HepG2 (cell line): ENCODE results near the gene TMEM86B. TPM values are rescaled to one million over a fixed set of nuclear protein-coding genes. Genes with fewer than 3 reads are reported as not detected.

Experiments used
- CERS6 ChIP-seq: sonication (generic); formaldehyde crosslinking; IDR thresholded peaks from 2 replicates; pipeline ENCODE4 v1.5.0; 2020; ENCODE audit warnings: missing genetic modification reagents
- CHD2 ChIP-seq: IDR thresholded peaks from 2 replicates; pipeline ENCODE4 v1.6.1; 2011; ENCODE audit warnings: low read depth, low read length, improper control_type of control experiment
- FOXP1 ChIP-seq, 2 experiments: fragments of 450-650 bp in 1 of 2; IDR thresholded peaks; 2 replicates each; pipeline ENCODE4 v1.6.1; 2017 to 2018; ENCODE audit warnings: antibody characterized with exemption in 1 of 2
- HDAC6 ChIP-seq: fragments of 200-600 bp; sonication (generic); IDR thresholded peaks from 2 replicates; pipeline ENCODE4 v1.7.0; 2017; ENCODE audit warnings: mild to moderate bottlenecking, antibody characterized with exemption, low read length, low read depth
- HNRNPL ChIP-seq: fragments of 200-400 bp; formaldehyde crosslinking; IDR thresholded peaks from 2 replicates; pipeline ENCODE4 v1.6.1; 2017; ENCODE audit warnings: mild to moderate bottlenecking, low read depth, low read length
- HOXA9 ChIP-seq: sonication (generic); formaldehyde crosslinking; IDR thresholded peaks from 2 replicates; pipeline ENCODE4 v1.8.1; 2022; ENCODE audit warnings: missing genetic modification reagents, mild to moderate bottlenecking, moderate library complexity, borderline replicate concordance
- IKZF1 ChIP-seq: fragments of 450-650 bp; IDR thresholded peaks from 2 replicates; pipeline ENCODE4 v1.7.1; 2016
- ISX ChIP-seq: sonication (generic); formaldehyde crosslinking; conservative IDR thresholded peaks from 2 replicates; pipeline ENCODE4 v1.5.0; 2020; ENCODE audit warnings: missing genetic modification reagents
- KLF16 ChIP-seq, 2 experiments: sonication (generic) in 1 of 2; formaldehyde crosslinking in 1 of 2; IDR thresholded peaks; 2 replicates each; pipeline versions ENCODE4 v1.6.1 to v1.8.0; 2016 to 2023; ENCODE audit warnings: missing genetic modification reagents in 2 of 2, missing compliant biosample characterization in 1 of 2
- MED8 ChIP-seq: sonication (generic); formaldehyde crosslinking; IDR thresholded peaks from 2 replicates; pipeline ENCODE4 v1.8.1; 2023; ENCODE audit warnings: mild to moderate bottlenecking, missing genetic modification reagents; ENCODE audit not compliant: insufficient replicate concordance
- NFE2 ChIP-seq: sonication (generic); formaldehyde crosslinking; IDR thresholded peaks from 2 replicates; pipeline ENCODE4 v1.4.0; 2020; ENCODE audit warnings: missing genetic modification reagents
- PLSCR1 ChIP-seq: sonication (generic); formaldehyde crosslinking; IDR thresholded peaks from 2 replicates; pipeline ENCODE4 v1.5.0; 2020; ENCODE audit warnings: missing genetic modification reagents, mild to moderate bottlenecking, borderline replicate concordance
- RNF2 ChIP-seq: fragments of 450-650 bp; conservative IDR thresholded peaks from 2 replicates; pipeline ENCODE4 v1.6.1; 2016; ENCODE audit warnings: low read depth
- SETDB1 ChIP-seq: sonication (generic); formaldehyde crosslinking; IDR thresholded peaks from 2 replicates; pipeline ENCODE4 v1.5.1; 2020; ENCODE audit warnings: missing genetic modification reagents, mild to moderate bottlenecking, borderline replicate concordance
- SIX1 ChIP-seq: sonication (generic); formaldehyde crosslinking; IDR thresholded peaks from 2 replicates; pipeline ENCODE4 v1.4.0; 2020; ENCODE audit warnings: missing genetic modification reagents, borderline replicate concordance
- SP4 ChIP-seq: sonication (generic); formaldehyde crosslinking; IDR thresholded peaks from 2 replicates; pipeline ENCODE4 v1.8.1; 2023; ENCODE audit warnings: mild to moderate bottlenecking, missing genetic modification reagents
- SP5 ChIP-seq: IDR thresholded peaks from 2 replicates; pipeline ENCODE4 v1.6.1; 2016; ENCODE audit warnings: low read depth, borderline replicate concordance
- TBP ChIP-seq: sonication (generic); formaldehyde crosslinking; IDR thresholded peaks from 2 replicates; pipeline ENCODE4 v1.5.0; 2020; ENCODE audit warnings: missing genetic modification reagents
- THAP7 ChIP-seq: sonication (generic); formaldehyde crosslinking; IDR thresholded peaks from 2 replicates; pipeline ENCODE4 v1.8.1; 2023; ENCODE audit warnings: mild to moderate bottlenecking, missing genetic modification reagents
- TP53 ChIP-seq: sonication (generic); formaldehyde crosslinking; conservative IDR thresholded peaks from 2 replicates; pipeline ENCODE4 v1.4.0; 2020; ENCODE audit warnings: missing genetic modification reagents
- UBTF ChIP-seq: sonication (generic); formaldehyde crosslinking; IDR thresholded peaks from 2 replicates; pipeline ENCODE4 v1.4.0; 2020; ENCODE audit warnings: mild to moderate bottlenecking, missing genetic modification reagents
- ZBTB7B ChIP-seq: sonication (generic); formaldehyde crosslinking; IDR thresholded peaks from 2 replicates; pipeline ENCODE4 v1.4.0; 2020; ENCODE audit warnings: missing genetic modification reagents
- ZFY ChIP-seq: sonication (generic); formaldehyde crosslinking; IDR thresholded peaks from 2 replicates; pipeline ENCODE4 v1.4.0; 2020; ENCODE audit warnings: missing genetic modification reagents
- ZNF12 ChIP-seq: sonication (generic); formaldehyde crosslinking; IDR thresholded peaks from 2 replicates; pipeline ENCODE4 v1.5.0; 2020; ENCODE audit warnings: missing genetic modification reagents
- ZNF24 ChIP-seq: fragments of 450-650 bp; IDR thresholded peaks from 2 replicates; pipeline ENCODE4 v1.6.1; 2017; ENCODE audit warnings: antibody characterized with exemption, mild to moderate bottlenecking
- ZNF33A ChIP-seq: sonication (generic); formaldehyde crosslinking; IDR thresholded peaks from 2 replicates; pipeline ENCODE4 v1.5.1; 2020; ENCODE audit warnings: missing genetic modification reagents, mild to moderate bottlenecking, moderate library complexity, borderline replicate concordance
- ZNF768 ChIP-seq: sonication (generic); formaldehyde crosslinking; IDR thresholded peaks from 2 replicates; pipeline ENCODE4 v1.4.0; 2020; ENCODE audit warnings: missing genetic modification reagents
- ZNF780A ChIP-seq: sonication (generic); formaldehyde crosslinking; IDR thresholded peaks from 2 replicates; pipeline ENCODE4 v1.8.0; 2022; ENCODE audit warnings: mild to moderate bottlenecking, missing genetic modification reagents, moderate library complexity
- ZSCAN12 ChIP-seq: sonication (generic); formaldehyde crosslinking; IDR thresholded peaks from 2 replicates; pipeline ENCODE4 v1.9.0; 2021; ENCODE audit warnings: mild to moderate bottlenecking, missing genetic modification reagents
- polyA plus RNA-seq, 8 experiments: library from polyadenylated mRNA; depleted of rRNA in 3 of 8; stranded (reverse) in 7 of 8; unstranded in 1 of 8; fragments of >200 nt; fragmentation: Illumina TruSeq in 4 of 8; extraction: Trizol in 4 of 8; gene quantifications; 2 replicates each; pipeline versions ENCODE4 v1.2.1 to v1.2.3, GENCODE V29; 2011 to 2016; ENCODE audit warnings: low read depth in 4 of 8, missing spikeins in 1 of 8, mixed read lengths in 1 of 8; ENCODE audit not compliant: insufficient read depth in 1 of 8
- total RNA-seq, 5 experiments: library from RNA; depleted of rRNA; stranded (reverse); fragments of >200 nt; fragmentation: Illumina TruSeq; extraction: Trizol; gene quantifications; 2 replicates each; pipeline ENCODE4 v1.2.3, GENCODE V29; 2016; ENCODE audit warnings: low read depth in 1 of 5

Gene TMEM86B
- total and polyA plus RNA-seq, 2 of the 13 experiments (the other 11 are each of a cell fraction or from before 2014, with no cell fraction given), result 7.7 to 9.6 TPM

GRCh38 chr19:55228403-55229031 is at the start of gene TMEM86B (continued):
- TF ChIP-seq NFE2, result no peak
- TF ChIP-seq KLF16 (CRISPR knock-in tag; IDR thresholded peaks at IDR 0.05), result peak in 1 of 2 experiments; percentile 35; a peak in 1 of 4 replicates
- TF ChIP-seq SETDB1 (CRISPR knock-in tag), result no peak
- no peak for TF ChIP-seq CERS6
- TF ChIP-seq ZNF12, result no peak
- TF ChIP-seq HOXA9 (CRISPR knock-in tag), result no peak
- TF ChIP-seq CHD2, result no peak
- no peak for TF ChIP-seq ZNF768 (CRISPR knock-in tag)
- TF ChIP-seq ZBTB7B (CRISPR knock-in tag), result peak; percentile 76; the same call in 1 of the 2 replicates
- no peak for TF ChIP-seq MED8
- TF ChIP-seq IKZF1, result no peak
- TF ChIP-seq ZNF24, result no peak
- TF ChIP-seq PLSCR1 (CRISPR knock-in tag), result no peak
- TF ChIP-seq HDAC6, result no peak
- no peak for TF ChIP-seq UBTF
- no peak for TF ChIP-seq ZNF780A (CRISPR knock-in tag)
- no peak for TF ChIP-seq RNF2
- TF ChIP-seq ISX (CRISPR knock-in tag), result no peak
- TF ChIP-seq SIX1 (CRISPR knock-in tag), result no peak
- 0 out of 2 replicates have a peak, but pooled peaks have one; percentile 33 for TF ChIP-seq SP5
- no peak for TF ChIP-seq FOXP1 (IDR thresholded peaks at IDR 0.05)
- TF ChIP-seq FOXP1 (CRISPR knock-in tag; IDR thresholded peaks at IDR 0.05), result peak; percentile 41; the same call in 1 of the 2 replicates
- TF ChIP-seq ZFY (CRISPR knock-in tag), result no peak
- TF ChIP-seq ZNF33A (CRISPR knock-in tag), result no peak
- no peak for TF ChIP-seq TP53 (CRISPR knock-in tag)
- TF ChIP-seq THAP7 (CRISPR knock-in tag), result 0 out of 2 replicates have a peak, but pooled peaks have one; percentile 61
- peak; percentile 93 for TF ChIP-seq HNRNPL
- peak; percentile 12; the same call in 1 of the 2 replicates for TF ChIP-seq SP4
- no peak for TF ChIP-seq ZSCAN12
- no peak for TF ChIP-seq TBP
